ENCODE measurements around the gene RFLNA. TPM values are rescaled to one million over a fixed set of nuclear protein-coding genes. Genes with fewer than 3 reads are reported as not detected.

Gene RFLNA, protein sequence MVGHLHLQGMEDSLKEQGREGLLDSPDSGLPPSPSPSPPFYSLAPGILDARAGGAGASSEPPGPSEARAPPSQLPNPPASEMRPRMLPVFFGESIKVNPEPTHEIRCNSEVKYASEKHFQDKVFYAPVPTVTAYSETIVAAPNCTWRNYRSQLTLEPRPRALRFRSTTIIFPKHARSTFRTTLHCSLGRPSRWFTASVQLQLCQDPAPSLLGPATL
- total RNA-seq, result not detected
- polyA plus RNA-seq, result not detected

DNA sequence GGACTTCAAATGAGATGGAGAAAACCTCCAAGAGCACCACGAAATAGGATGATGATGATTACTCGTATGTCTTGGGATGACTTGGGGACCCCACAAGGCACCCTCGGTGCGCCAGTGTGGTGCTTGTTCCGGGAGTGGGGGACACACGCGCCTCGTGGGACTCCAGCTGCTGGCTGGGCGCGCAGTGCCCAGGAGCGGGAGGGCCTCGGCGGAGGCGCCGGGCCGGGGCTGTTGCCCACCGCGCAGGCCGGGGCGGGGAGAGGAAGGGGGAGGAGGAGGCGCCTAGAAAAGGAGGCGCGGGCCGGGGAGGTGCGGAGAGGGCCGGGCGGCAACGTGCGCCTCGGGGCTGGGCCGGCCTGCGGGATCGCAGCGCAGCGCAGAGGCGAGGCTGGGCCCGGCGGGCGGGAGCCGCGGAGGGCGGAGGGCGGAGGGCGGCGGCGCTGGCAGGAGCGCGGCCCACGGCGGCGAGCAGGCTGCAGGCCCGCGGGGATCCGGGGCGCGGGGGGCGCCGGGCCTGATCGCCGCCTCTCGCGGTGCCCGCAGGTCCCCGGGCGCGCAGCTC lies at the start of gene RFLNA:
Gene RFLNA (plus strand): TSS at position 314 of the 562 bp plus-strand sequence. CDS start 337 bp downstream, outside the sequence.
- no peaks in the 10 kb centered on the region for H3K4me1 Mint-ChIP-seq
- H3K27ac Mint-ChIP-seq, result no peak within 1 kb of the TSS
- ChIA-PET POLR2A (no interaction called here), CTCF (no interaction called here)
- H3K4me1 ChIP-seq (ENCODE audit: insufficient read depth, low read length), result no peaks in the 10 kb centered on the region
- no peaks in the 10 kb centered on the region for H3K36me3 Mint-ChIP-seq
- no peaks in the 10 kb centered on the region for H3K9me3 ChIP-seq (ENCODE audit: low read length)
- H3K9me3 Mint-ChIP-seq, result peaks cover 0 to 2% (median 0%) of the 10 kb centered on the region in 5 donors
- no peak within 1 kb of the TSS for H3K4me3 ChIP-seq (ENCODE audit: low read length)
- DNase-seq, result no peak
- H3K27me3 Mint-ChIP-seq, result peaks cover 24 to 56% of the 10 kb centered on the region in 2 donors
- H3K27me3 ChIP-seq (ENCODE audit: insufficient read depth, low read length, poor library complexity, severe bottlenecking), result no peaks in the 10 kb centered on the region
- H3K27ac ChIP-seq (ENCODE audit: low read depth, low read length), result no peak within 1 kb of the TSS
- H3K4me3 Mint-ChIP-seq, result no peak within 1 kb of the TSS
- no peaks in the 10 kb centered on the region for H3K36me3 ChIP-seq (ENCODE audit: insufficient read depth, low read length)

DNA sequence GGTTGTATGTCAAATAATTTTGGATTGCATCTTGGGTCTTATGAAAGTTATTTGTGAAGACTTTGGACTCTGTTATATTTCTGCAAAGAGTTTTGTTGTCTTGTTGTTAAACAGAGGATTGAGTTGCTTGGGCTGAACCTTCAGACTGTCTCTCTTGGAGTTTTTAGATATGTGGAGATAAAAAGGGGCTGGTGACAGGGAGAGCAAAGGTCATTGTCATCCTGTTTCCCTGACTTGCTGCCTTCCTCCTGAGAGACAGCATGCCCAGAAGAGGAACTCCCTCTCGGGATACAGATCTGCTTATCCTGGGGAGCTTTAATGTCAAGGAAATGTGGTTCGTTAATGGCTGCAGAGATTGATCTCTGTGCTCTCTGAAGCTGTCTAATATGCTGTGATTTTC lies 47.6 kb upstream of the RFLNA start:
- Histone ChIP-seq H3K9me3 (ENCODE audit: low read length) (no peaks in the 10 kb centered on the region), H3K4me1 (ENCODE audit: insufficient read depth, low read length) (no peaks in the 10 kb centered on the region), H3K4me3 (ENCODE audit: low read length) (no peak overlapping the region), H3K27ac (ENCODE audit: low read depth, low read length) (no peak overlapping the region), H3K27me3 (ENCODE audit: insufficient read depth, low read length, poor library complexity, severe bottlenecking) (no peaks in the 10 kb centered on the region), H3K36me3 (ENCODE audit: insufficient read depth, low read length) (no peaks in the 10 kb centered on the region)
- H3K4me1 Mint-ChIP-seq, result no peaks in the 10 kb centered on the region
- POLR2A ChIA-PET, result no interaction called here
- no peak overlapping the region for H3K27ac Mint-ChIP-seq
- no peak overlapping the region for H3K4me3 Mint-ChIP-seq
- H3K36me3 Mint-ChIP-seq, result peaks cover 0 to 3% (median 0%) of the 10 kb centered on the region in 3 donors
- peaks cover 10 to 23% (median 16%) of the 10 kb centered on the region in 5 donors for H3K9me3 Mint-ChIP-seq
- CTCF ChIA-PET, result no interaction called here
- no peak for DNase-seq
- peaks cover 18 to 51% of the 10 kb centered on the region in 2 donors for H3K27me3 Mint-ChIP-seq

DNA sequence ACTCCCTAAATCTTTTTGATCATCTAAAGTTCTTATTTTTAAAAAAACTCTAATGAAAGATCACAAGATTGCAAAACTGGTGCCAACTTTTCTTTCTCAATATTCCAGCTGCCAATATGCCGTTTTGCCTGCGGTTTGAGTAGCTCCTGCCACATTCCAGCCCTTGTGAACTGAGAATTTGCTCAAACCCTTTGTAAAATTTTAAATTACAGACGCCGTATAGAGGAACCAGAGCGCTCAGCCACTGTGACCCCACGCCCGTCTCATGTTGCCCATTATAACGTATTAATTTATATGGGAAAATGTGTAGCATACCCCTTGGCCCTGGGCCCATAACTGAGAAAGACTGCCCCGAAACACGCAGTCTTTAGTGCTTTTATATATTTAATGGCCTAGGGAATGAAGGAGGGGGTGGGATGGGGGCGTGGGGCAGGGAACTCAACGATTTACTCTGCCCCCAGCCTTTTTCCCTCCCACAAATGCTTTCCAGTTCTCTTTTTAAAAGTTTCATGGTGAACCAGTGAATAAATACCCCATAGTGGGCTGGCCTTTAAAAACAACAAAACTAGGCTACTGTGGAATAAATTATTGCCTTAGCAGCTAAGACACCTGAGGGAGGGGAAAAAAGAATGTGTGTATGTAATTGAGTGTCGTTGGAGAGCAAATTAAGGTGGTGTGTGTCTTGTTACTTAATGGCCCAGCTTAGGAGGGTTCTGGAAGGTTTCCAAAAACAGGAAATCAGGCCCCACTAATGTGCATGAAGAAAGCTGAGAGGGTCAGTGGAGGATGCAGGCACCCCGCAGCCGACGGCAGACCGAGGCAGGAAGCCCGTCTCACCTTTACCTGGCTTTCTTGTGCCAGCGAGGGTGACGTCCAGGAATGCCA lies 45.7 kb upstream of the RFLNA start:
- peaks cover 10 to 23% (median 16%) of the 10 kb centered on the region in 5 donors for H3K9me3 Mint-ChIP-seq
- H3K4me1 Mint-ChIP-seq, result no peaks in the 10 kb centered on the region
- H3K4me1 ChIP-seq (ENCODE audit: insufficient read depth, low read length), result no peaks in the 10 kb centered on the region
- ChIA-PET CTCF (no interaction called here), POLR2A (no interaction called here)
- peaks cover 0 to 3% (median 0%) of the 10 kb centered on the region in 3 donors for H3K36me3 Mint-ChIP-seq
- H3K27ac ChIP-seq (ENCODE audit: low read depth, low read length), result no peak overlapping the region
- H3K4me3 ChIP-seq (ENCODE audit: low read length), result no peak overlapping the region
- no peaks in the 10 kb centered on the region for H3K27me3 ChIP-seq (ENCODE audit: insufficient read depth, low read length, poor library complexity, severe bottlenecking)
- peaks cover 18 to 54% of the 10 kb centered on the region in 2 donors for H3K27me3 Mint-ChIP-seq
- no peaks in the 10 kb centered on the region for H3K36me3 ChIP-seq (ENCODE audit: insufficient read depth, low read length)
- H3K27ac Mint-ChIP-seq, result no peak overlapping the region
- DNase-seq, result no peak
- H3K9me3 ChIP-seq (ENCODE audit: low read length), result no peaks in the 10 kb centered on the region
- no peak overlapping the region for H3K4me3 Mint-ChIP-seq

DNA sequence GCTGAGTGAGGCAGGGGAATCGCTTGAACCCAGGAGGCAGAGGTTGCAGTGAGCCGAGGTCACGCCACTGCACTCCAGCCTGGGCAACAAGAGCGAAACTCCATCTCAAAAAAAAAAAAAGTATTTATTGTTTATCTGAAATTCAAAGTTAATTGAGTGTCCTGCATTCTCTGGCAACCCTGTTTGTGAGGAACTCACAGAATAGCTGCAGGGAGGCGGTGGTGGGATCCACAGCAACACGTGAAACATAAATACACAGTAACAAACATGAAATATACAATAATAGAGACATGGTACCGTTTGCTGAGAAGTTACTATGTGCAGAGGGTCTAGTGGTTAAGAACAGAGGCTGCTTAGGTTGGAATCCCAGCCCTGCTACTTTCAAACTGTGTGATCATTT lies 43.7 kb upstream of the RFLNA start:
- Histone ChIP-seq H3K27ac (ENCODE audit: low read depth, low read length) (no peak overlapping the region), H3K27me3 (ENCODE audit: insufficient read depth, low read length, poor library complexity, severe bottlenecking) (no peaks in the 10 kb centered on the region), H3K4me3 (ENCODE audit: low read length) (no peak overlapping the region), H3K4me1 (ENCODE audit: insufficient read depth, low read length) (no peaks in the 10 kb centered on the region), H3K36me3 (ENCODE audit: insufficient read depth, low read length) (no peaks in the 10 kb centered on the region), H3K9me3 (ENCODE audit: low read length) (no peaks in the 10 kb centered on the region)
- peaks cover 9 to 12% (median 10%) of the 10 kb centered on the region in 5 donors for H3K9me3 Mint-ChIP-seq
- H3K36me3 Mint-ChIP-seq, result peaks cover 0 to 3% (median 0%) of the 10 kb centered on the region in 3 donors
- DNase-seq, result no peak
- H3K27ac Mint-ChIP-seq, result no peak overlapping the region
- H3K27me3 Mint-ChIP-seq, result peaks cover 14 to 45% of the 10 kb centered on the region in 2 donors
- CTCF ChIA-PET, result no interaction called here
- no peaks in the 10 kb centered on the region for H3K4me1 Mint-ChIP-seq
- no peak overlapping the region for H3K4me3 Mint-ChIP-seq
- POLR2A ChIA-PET, result no interaction called here

DNA sequence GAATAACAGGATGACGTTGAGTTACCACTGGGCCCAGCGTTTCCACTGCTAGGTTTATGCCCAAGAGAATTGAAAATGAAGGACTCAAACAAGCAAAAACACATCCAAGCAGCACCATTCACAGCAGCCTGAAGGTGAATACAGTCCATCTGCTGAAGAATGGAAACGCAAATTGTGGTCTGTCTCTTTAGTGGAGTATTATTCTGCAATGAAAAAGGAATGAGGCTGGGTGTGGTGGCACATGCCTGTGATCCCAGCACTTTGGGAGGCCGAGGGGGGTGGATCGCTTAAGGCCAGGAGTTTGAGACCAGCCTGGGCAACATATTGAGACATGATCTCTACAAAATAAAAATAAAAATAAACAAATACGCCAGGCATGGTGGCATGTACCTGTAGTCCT lies 41.9 kb upstream of the RFLNA start:
- Mint-ChIP-seq H3K4me3 (no peak overlapping the region), H3K36me3 (no peaks in the 10 kb centered on the region), H3K27ac (no peak overlapping the region), H3K4me1 (no peaks in the 10 kb centered on the region), H3K9me3 (no peaks in the 10 kb centered on the region), H3K27me3 (peaks cover 16 to 42% of the 10 kb centered on the region in 2 donors)
- no peak for DNase-seq
- ChIA-PET POLR2A (no interaction called here), CTCF (no interaction called here)
- Histone ChIP-seq H3K36me3 (ENCODE audit: insufficient read depth, low read length) (no peaks in the 10 kb centered on the region), H3K4me1 (ENCODE audit: insufficient read depth, low read length) (no peaks in the 10 kb centered on the region), H3K27ac (ENCODE audit: low read depth, low read length) (no peak overlapping the region), H3K4me3 (ENCODE audit: low read length) (no peak overlapping the region), H3K27me3 (ENCODE audit: insufficient read depth, low read length, poor library complexity, severe bottlenecking) (no peaks in the 10 kb centered on the region), H3K9me3 (ENCODE audit: low read length) (no peaks in the 10 kb centered on the region)

DNA sequence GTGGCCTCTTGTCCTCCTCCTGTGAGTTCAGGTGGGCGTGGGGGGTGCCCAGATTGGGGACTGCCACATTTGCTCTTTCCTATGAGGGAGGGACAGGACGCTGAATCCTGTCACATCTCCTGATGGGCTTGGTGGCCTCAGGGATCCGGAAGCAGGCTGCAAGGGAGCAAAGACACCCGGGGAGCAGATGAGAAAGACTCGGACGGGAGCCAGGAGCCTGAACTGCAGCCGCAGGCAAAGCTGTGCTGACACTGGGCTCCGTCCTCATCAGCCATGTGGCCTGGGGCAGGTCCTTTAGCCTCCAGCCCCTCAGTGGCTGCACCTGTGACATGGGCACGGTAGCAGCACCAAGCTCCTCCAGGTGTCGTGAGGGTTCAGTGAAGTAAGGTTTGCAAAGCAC lies 40.8 kb upstream of the RFLNA start:
- POLR2A ChIA-PET, result no interaction called here
- H3K36me3 Mint-ChIP-seq, result no peaks in the 10 kb centered on the region

DNA sequence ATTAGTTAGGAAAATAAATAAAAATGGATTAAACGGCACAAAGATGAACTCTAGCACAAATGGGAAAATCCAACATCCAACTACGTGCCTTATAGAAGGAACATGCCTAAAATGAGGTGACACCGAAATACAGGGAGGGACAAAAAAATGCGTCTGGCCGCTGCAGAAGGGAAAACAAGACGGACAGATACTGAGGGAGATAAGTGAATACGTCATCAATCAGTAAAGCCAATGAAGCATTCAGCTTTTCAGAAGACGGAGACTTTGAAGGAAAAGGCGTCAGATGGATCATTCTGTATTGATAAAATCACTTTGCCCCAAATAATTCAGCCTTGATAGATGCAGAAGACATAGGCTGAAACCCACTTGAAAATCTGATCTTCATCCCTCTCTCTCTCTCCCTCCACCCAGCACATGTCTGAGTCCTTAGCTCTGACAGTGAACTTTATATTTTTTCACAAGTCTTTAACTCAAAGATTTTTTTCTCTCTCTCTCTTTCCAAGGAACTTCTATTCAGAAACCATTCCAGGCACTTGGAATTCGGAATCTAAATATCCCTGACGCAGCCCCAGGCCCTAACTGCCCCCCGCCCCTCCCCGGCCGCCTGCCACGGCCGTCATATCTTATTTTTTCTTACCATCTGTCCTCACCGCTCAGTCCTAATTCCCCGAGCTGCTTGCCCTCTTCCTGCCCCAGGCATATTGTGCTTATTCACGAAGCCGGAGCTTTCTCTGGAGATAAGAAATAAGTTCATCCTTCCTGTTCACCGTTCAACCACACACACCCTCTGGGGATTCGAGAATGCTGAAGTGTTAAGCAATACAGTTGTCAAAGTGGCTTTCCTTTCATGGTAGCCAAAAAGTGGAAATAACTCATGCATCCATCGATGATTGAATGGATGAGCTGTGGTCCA lies 35.5 kb upstream of the RFLNA start:
- Histone ChIP-seq H3K36me3 (ENCODE audit: insufficient read depth, low read length) (no peaks in the 10 kb centered on the region), H3K9me3 (ENCODE audit: low read length) (no peaks in the 10 kb centered on the region), H3K4me1 (ENCODE audit: insufficient read depth, low read length) (no peaks in the 10 kb centered on the region), H3K27me3 (ENCODE audit: insufficient read depth, low read length, poor library complexity, severe bottlenecking) (no peaks in the 10 kb centered on the region), H3K4me3 (ENCODE audit: low read length) (no peak overlapping the region), H3K27ac (ENCODE audit: low read depth, low read length) (no peak overlapping the region)
- peaks cover 0 to 4% (median 2%) of the 10 kb centered on the region in 3 donors for H3K4me1 Mint-ChIP-seq
- no peaks in the 10 kb centered on the region for H3K9me3 Mint-ChIP-seq
- DNase-seq, result no peak
- H3K27ac Mint-ChIP-seq, result no peak overlapping the region
- H3K27me3 Mint-ChIP-seq, result peaks cover 20 to 49% of the 10 kb centered on the region in 2 donors
- POLR2A ChIA-PET, result no interaction called here
- H3K36me3 Mint-ChIP-seq, result no peaks in the 10 kb centered on the region
- CTCF ChIA-PET, result no interaction called here
- no peak overlapping the region for H3K4me3 Mint-ChIP-seq

More for the DNA sequence above, 40.8 kb upstream of the RFLNA start:
- no peaks in the 10 kb centered on the region for H3K4me1 ChIP-seq (ENCODE audit: insufficient read depth, low read length)
- Mint-ChIP-seq H3K4me1 (no peaks in the 10 kb centered on the region), H3K9me3 (no peaks in the 10 kb centered on the region), H3K27ac (no peak overlapping the region), H3K27me3 (peaks cover 9 to 45% of the 10 kb centered on the region in 2 donors), H3K4me3 (no peak overlapping the region)
- no peak overlapping the region for H3K4me3 ChIP-seq (ENCODE audit: low read length)
- CTCF ChIA-PET, result interaction anchor here (0.9 kb wide), 1 partner anchor 22 kb away, joined by 3 read pairs; no protein-coding TSS in a partner anchor
- H3K27me3 ChIP-seq (ENCODE audit: insufficient read depth, low read length, poor library complexity, severe bottlenecking), result no peaks in the 10 kb centered on the region
- no peak overlapping the region for H3K27ac ChIP-seq (ENCODE audit: low read depth, low read length)
- no peak for DNase-seq
- no peaks in the 10 kb centered on the region for H3K9me3 ChIP-seq (ENCODE audit: low read length)
- no peaks in the 10 kb centered on the region for H3K36me3 ChIP-seq (ENCODE audit: insufficient read depth, low read length)
